Stimulated activated naive CD8-positive, alpha-beta T cell treated with anti-CD3 and anti-CD28 coated beads, Interleukin-15, Interleukin-2, amounts not matched to agents 100 ng/mL and 50 ng/mL, for 24 hours (primary cell): Measurements from ENCODE around the gene PRSS33.

Source experiments
- H3K27ac Mint-ChIP-seq: one replicate; pipeline ENCODE4 v1.8.0; 2021; ENCODE audit warnings: mild to moderate bottlenecking, mixed read lengths
- H3K27me3 Mint-ChIP-seq: one replicate; pipeline ENCODE4 v1.8.0; 2021; ENCODE audit warnings: mixed read lengths
- H3K36me3 Mint-ChIP-seq: one replicate; pipeline ENCODE4 v1.8.0; 2021; ENCODE audit warnings: low read depth, mixed read lengths
- H3K4me1 Mint-ChIP-seq: one replicate; pipeline ENCODE4 v1.8.0; 2021; ENCODE audit warnings: low read depth, mixed read lengths
- H3K4me3 Mint-ChIP-seq: one replicate; pipeline ENCODE4 v1.8.0; 2021; ENCODE audit warnings: mild to moderate bottlenecking, mixed read lengths
- H3K9me3 Mint-ChIP-seq: one replicate; pipeline ENCODE4 v1.8.0; 2021; ENCODE audit warnings: mixed read lengths

The PRSS33 gene

DNA sequence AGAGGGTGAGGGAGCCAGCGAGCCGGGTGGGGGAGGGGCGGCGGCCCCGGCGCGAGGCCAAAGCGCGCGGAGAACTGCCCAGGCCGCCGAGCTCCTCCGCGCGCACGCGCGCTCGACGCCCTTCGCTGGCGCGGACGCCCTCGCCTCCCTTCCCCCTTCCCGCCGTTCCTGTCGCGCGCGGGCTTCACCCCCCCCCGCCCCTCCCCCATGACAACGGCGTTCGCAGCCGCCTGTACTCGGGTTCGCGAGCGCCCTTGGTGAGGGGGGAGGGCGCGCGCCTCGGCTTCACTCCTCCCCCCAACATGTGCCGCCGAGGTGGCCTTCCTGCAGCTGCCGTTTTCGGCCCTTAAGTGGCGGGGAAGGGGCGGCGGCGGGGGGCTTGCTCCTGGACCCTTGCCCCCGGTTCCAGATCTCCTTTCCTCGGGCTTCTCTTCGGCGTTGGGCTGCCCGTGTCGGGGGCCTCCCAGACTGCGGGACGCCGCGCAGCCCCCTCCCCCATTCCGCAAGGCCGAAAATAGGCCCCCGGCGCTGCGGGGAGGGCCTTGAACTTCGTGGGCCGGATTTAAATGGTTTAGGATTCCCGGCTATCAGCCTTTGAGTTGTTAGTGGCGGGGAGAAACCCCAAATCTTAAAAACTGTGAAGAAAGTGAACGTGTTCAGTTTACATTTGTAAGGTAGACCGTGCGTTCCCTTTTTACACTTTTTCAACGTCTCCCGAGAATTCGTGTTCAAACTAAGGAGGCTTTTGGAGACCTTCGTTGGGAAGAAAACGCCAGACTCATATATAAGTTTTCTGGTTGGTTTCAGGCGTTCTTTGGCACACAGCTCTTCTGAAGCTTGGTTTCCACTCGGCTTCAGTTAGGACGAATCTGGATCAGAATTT is 34.3 kb downstream of the PRSS33 start:
- H3K4me1 Mint-ChIP-seq = peaks cover 66% of the 10 kb centered on the region

DNA sequence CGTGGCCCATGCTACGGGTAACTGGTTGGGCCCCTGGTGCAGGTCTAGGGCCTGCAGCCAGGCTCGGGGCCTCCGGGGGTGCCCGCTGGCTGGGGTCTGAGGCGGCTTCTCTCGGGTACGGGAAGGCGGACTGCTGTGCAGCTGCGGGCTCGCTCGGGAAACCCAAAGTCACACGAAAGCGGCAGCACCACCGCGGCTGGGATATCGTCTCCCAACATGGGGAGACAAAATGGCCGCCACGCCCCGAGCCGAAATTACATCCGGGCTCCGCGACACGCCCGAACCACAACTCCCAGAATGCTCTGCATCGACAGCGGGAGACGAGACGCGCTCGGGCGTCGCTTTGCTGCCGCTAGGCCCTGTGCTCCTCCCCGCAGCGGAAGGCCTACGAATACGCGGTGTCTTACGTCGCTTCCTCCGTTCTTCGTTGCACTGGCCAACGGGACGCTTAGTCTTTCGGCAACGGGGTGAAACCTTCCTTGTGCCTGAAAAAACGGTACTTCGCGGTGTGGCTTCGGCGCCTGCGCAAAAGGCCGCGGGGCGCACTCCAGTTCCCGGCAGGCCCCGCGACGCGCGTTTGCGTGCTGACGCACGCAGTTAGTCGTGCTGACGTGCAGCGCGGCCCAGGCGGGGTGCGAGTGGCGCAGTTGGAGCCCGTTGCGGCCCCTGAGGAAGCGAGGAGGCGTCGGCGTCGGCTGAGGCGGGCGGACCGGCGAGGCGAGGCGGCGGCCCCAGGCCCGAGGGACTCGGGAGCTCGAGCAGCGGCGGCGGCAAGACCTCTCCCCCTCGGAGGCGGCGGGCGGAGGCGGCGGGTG is 35.1 kb downstream of the PRSS33 start, which contains the start of gene SRRM2:
TSS of gene SRRM2 (plus strand) at position 604 of the 815 bp plus-strand sequence. CDS start 3,727 bp downstream, outside the sequence.
- H3K36me3 Mint-ChIP-seq = peaks cover 59% of the 10 kb centered on the region
- H3K9me3 Mint-ChIP-seq = no peaks in the 10 kb centered on the region
- H3K4me1 Mint-ChIP-seq = peaks cover 59% of the 10 kb centered on the region
- H3K4me3 Mint-ChIP-seq = peak within 1 kb of the TSS; percentile 97
- peak within 1 kb of the TSS; percentile 99 for H3K27ac Mint-ChIP-seq
- H3K27me3 Mint-ChIP-seq = no peaks in the 10 kb centered on the region

More for the DNA sequence above, 34.3 kb downstream of the PRSS33 start:
- H3K27ac Mint-ChIP-seq = peak overlapping the region; percentile 96
- H3K27me3 Mint-ChIP-seq = no peaks in the 10 kb centered on the region
- no peaks in the 10 kb centered on the region for H3K9me3 Mint-ChIP-seq
- H3K4me3 Mint-ChIP-seq = peak overlapping the region; percentile 97
- H3K36me3 Mint-ChIP-seq = peaks cover 67% of the 10 kb centered on the region

DNA sequence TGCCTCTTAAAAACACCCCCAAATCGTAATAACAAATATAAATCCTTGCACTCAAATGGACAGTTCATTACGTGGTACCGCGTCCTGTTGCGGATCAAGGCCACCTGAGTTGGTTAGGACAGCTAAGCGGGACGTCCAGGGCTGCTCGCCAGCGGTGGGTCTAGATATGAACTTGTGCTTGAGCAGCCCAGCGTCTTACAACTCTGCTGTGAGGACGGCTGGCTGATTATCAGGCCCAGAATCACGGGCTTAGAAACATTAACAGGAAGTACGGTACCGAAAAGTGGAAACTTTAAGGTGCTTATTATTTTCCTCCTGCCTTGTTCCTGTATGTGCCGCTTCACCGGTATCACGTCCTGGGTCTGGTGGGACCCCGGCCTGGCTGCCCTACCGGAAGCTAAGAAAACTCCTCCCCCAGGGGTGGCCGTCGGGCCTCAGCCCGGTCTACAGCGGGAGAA is 35.8 kb downstream of the PRSS33 start:
- H3K9me3 Mint-ChIP-seq = no peaks in the 10 kb centered on the region
- peaks cover 54% of the 10 kb centered on the region for H3K4me1 Mint-ChIP-seq

DNA sequence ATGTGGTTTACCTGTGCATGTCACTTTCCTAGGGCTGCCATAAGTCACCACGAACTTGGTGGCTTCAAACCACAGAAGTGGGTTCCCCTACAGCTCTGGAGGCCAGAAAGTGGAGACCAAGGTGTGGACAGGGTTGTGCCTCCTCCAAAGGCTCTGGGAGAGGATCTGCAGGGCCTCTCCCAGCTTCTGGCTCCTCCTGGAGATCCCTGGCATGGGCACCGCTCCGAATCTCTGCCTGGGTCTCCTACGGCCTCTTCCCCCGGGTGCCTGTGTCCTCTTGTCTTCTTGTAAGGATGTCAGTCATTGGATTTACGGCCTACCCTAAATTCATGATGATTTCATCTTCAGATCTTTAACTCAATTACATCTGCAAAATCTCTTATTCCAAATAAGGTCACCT is 37.4 kb downstream of the PRSS33 start:
- H3K9me3 Mint-ChIP-seq = no peaks in the 10 kb centered on the region
- no peak overlapping the region for H3K4me3 Mint-ChIP-seq
- peak overlapping the region; percentile 99 for H3K27ac Mint-ChIP-seq
- H3K36me3 Mint-ChIP-seq = peaks cover 37% of the 10 kb centered on the region
- peaks cover 39% of the 10 kb centered on the region for H3K4me1 Mint-ChIP-seq
- H3K27me3 Mint-ChIP-seq = no peaks in the 10 kb centered on the region

More for the DNA sequence above, 35.8 kb downstream of the PRSS33 start:
- H3K36me3 Mint-ChIP-seq = peaks cover 52% of the 10 kb centered on the region
- peak overlapping the region; percentile 97 for H3K4me3 Mint-ChIP-seq
- H3K27me3 Mint-ChIP-seq = no peaks in the 10 kb centered on the region
- H3K27ac Mint-ChIP-seq = peak overlapping the region; percentile 99

DNA sequence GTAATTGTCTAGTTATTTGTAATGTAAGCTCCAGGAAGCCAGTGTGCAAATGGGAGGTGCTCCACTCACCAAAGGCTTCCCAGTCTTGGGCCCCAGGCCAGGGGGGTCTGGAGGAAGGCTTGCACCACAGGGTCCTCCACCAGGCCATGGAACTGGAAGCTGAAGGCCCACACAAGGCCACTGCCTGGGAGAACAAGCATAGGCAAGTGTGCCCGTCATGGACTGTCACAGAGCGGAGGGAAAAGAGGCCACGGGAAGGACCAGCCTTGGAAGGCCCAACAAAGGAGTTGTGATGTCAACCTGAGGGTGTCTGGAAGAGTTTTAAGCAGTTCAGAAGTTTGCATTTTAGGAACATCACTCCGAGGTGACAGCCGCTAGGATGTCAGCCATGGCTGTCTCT is 37.9 kb downstream of the PRSS33 start:
- Mint-ChIP-seq H3K27me3 (no peaks in the 10 kb centered on the region), H3K9me3 (no peaks in the 10 kb centered on the region), H3K27ac (no peak overlapping the region), H3K36me3 (peaks cover 32% of the 10 kb centered on the region), H3K4me3 (no peak overlapping the region), H3K4me1 (peaks cover 35% of the 10 kb centered on the region)

DNA sequence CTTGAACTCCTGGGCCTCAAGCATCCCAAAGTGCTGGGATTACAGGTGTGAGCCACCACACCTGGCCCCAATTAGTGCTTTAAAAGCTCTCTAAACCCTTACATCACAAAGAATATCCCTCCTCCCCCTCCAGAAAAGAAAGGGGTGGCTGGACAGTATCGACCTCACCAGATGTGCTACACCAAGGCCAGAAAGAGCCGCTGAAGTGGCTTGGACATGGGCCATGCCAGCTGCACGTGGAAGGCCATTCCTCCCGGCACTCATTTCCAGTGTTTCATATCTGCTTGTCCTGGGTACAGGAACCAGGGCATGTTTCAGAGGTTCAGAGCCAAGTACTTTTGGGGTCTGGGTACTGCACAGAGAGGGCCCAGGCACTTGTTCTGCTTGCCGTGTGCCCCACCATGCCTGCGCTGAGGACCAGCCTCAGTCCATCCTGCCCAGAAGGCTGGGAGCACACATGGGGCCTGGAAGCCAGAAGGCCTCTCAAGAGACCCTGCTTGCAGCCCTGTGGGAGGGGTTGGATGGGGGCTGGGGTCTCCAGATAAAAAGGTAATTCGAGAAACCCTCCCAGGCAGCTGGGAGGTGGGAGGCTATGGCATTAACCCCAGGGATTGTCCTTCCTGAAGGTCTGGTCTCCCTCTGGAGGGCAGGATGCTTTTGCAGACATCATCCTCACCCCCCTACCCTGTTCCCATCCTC is 38.5 kb downstream of the PRSS33 start:
- H3K27ac Mint-ChIP-seq = no peak overlapping the region
- H3K4me3 Mint-ChIP-seq = no peak overlapping the region
- peaks cover 29% of the 10 kb centered on the region for H3K4me1 Mint-ChIP-seq
- H3K9me3 Mint-ChIP-seq = no peaks in the 10 kb centered on the region
- H3K27me3 Mint-ChIP-seq = no peaks in the 10 kb centered on the region
- peaks cover 27% of the 10 kb centered on the region for H3K36me3 Mint-ChIP-seq

DNA sequence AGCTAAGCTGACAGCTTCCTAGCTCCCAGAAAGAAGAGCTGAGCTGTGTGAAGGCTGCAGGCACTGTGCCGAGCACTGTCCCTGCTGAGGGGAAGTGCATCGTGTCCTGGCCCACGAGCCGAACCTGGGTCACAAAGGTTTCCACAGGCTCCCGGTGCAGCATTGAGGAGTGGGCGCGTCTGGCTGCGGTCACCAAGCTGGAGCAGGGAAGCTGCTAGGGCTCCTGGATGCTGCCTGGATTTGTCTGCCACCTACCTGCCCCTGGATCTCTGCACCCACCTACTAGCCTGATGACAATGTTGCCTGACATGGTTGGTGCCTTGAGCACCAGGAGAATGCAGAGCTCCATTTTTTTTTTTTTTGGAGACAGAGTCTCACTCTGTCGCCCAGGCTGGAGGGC is 41.4 kb downstream of the PRSS33 start:
- Mint-ChIP-seq H3K36me3 (peaks cover 14% of the 10 kb centered on the region), H3K4me3 (no peak overlapping the region), H3K9me3 (no peaks in the 10 kb centered on the region), H3K4me1 (peaks cover 10% of the 10 kb centered on the region), H3K27me3 (no peaks in the 10 kb centered on the region), H3K27ac (no peak overlapping the region)

DNA sequence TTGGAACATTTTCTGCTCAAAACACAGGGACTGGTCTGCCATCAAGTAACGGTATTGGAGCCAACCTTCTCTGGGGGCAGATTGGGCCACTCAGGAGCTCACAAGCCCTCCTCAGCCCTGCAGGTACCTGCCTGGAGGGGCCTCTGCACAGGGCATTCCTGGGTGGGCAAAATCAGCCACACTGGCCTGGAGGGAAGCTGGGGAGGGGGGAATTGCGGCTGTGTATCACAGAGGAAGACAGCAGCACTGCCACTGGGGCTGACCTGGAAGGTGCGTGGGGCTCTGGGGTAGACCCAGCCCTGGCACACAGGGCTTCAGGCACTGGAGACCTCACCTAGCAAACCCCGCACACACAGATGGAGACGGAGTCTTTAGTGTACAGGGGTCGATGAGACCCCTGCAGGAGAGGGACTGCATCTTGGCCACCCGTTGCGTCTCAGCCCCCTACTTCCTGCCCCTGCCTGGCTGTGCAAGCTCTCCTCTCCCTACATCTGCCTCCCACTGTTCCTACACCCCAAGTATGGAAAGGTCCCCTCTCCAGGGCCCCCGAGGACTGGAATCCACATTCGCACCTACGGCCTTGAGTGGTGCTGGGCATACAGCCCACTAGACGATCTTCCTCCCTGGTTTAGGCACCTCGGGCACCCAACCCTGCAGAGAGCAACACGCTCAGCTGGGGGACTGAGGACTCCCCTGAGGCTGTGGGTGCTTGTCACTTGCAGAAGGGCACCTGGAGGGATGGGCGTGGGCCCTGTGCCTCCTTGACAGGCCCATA is 42.1 kb downstream of the PRSS33 start:
- no peak overlapping the region for H3K27ac Mint-ChIP-seq
- no peak overlapping the region for H3K4me3 Mint-ChIP-seq
- H3K27me3 Mint-ChIP-seq = no peaks in the 10 kb centered on the region
- peaks cover 4% of the 10 kb centered on the region for H3K4me1 Mint-ChIP-seq
- no peaks in the 10 kb centered on the region for H3K9me3 Mint-ChIP-seq
- H3K36me3 Mint-ChIP-seq = peaks cover 8% of the 10 kb centered on the region

DNA sequence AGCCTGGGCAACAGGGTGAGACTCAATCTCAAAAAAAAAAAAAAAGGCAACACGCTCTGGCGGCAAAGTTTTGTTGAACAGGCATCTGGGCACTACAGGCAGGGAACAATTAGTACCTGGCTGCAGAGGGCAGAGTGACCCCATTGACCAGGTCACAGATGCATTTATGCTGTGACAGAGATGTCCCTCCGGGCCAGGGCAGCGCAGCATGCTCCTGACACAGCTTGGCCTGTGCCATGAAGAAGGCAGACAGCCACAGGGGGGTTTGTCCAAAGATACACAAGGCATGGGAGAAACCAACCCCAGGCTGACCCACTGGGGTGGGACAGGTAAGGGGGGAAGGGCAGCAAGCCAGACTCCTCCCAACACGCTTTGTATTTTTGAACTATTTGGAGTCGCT is 42.6 kb downstream of the PRSS33 start:
- H3K9me3 Mint-ChIP-seq = no peaks in the 10 kb centered on the region
- no peaks in the 10 kb centered on the region for H3K4me1 Mint-ChIP-seq
- no peak overlapping the region for H3K27ac Mint-ChIP-seq
- no peaks in the 10 kb centered on the region for H3K27me3 Mint-ChIP-seq
- peaks cover 4% of the 10 kb centered on the region for H3K36me3 Mint-ChIP-seq
- no peak overlapping the region for H3K4me3 Mint-ChIP-seq

DNA sequence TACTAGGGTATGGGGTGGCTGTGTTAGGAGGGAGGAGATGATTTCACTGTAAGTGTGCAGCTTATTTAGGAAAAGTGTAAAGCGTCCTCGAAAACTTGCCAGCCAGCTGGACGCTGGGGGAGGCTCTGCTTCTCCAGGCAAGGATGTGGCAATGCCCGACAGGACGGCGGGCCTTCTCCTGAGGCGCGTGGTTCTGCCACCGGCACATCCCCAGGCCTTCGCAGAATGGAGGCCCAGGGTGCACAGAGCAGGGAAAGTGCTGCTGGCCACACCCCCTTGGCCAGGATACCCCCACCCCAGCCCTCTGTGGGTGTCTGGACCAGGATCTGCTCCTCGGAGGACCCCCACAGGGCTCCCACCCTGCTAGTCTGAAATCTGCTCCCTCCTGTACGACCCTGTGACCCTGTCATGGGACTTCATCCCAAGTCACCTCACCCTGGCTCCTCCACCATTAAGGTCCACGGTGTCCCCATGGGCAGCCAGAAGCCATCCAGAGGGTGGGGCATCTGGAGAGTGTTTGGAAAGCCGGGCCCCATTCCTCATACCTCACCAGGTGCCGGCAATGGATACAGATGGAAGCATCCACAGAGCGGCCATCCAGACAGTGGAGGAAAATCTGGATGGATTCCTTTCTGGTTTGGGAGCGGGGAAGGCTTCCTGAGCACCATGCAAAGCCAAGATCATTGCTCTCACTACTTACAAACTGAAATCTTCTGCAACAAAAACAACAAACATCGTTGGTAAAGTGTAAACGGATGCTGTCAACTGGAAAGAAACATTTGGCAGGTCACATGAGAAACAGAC is 44.2 kb downstream of the PRSS33 start:
- Mint-ChIP-seq H3K27ac (no peak overlapping the region), H3K4me1 (no peaks in the 10 kb centered on the region), H3K4me3 (no peak overlapping the region), H3K27me3 (no peaks in the 10 kb centered on the region), H3K36me3 (no peaks in the 10 kb centered on the region), H3K9me3 (no peaks in the 10 kb centered on the region)

DNA sequence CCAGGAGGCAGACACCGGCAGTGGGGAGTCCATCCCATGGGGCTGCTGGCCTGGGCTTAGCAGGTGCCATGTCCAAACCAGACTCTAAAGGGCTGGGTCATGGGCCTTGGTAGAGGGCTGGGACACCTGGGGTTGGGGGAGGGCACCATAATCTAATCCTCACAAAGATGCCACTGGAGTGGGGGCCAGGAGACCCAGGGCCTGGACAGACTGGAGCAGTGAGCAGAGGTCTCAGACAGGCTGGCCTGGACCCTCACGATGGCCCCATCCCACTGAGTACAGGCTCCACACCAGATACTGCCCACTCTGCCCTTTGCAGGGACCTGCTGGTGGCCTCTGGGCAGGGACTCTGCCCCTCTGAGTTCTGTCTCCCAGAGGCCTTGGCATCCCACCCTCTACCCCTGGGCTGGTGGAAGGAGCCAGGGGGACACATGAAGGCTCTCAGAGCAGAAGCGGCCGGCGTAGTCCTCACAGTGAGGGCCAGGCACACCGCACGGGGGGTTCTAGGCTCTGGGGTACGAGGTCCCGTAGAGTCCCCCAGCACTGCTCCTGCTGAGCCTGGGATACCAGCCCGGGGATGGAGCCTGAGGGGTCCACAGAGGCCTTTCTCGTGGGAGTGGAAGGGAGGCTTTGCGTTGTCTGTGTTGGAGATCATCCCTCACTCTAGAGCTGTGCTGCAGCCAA is 44.9 kb downstream of the PRSS33 start:
- no peaks in the 10 kb centered on the region for H3K36me3 Mint-ChIP-seq
- no peak overlapping the region for H3K4me3 Mint-ChIP-seq
- no peaks in the 10 kb centered on the region for H3K9me3 Mint-ChIP-seq
- H3K27ac Mint-ChIP-seq = no peak overlapping the region
- no peaks in the 10 kb centered on the region for H3K27me3 Mint-ChIP-seq
- H3K4me1 Mint-ChIP-seq = no peaks in the 10 kb centered on the region

DNA sequence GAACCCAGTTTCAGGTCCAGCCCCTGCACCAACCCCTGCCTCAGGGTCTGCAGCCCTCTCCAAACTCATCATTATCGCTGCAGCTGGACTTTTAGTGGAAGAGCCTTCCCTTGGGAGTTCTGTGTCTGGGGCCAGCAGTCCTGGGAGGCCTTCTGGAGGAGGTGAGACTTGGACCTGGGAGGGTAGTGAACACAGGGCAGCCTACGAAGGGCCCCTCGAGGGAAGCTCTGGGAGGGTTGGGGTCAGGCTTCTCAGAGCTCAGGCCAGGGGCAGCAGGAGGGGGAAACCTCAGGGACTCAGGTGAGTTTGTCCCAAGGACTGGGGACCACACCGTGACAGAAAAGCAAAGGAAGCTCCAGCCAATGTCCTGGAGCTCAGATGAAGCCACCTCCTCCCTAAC is 46.2 kb downstream of the PRSS33 start:
- Mint-ChIP-seq H3K27ac (no peak overlapping the region), H3K36me3 (no peaks in the 10 kb centered on the region), H3K4me3 (no peak overlapping the region), H3K27me3 (no peaks in the 10 kb centered on the region), H3K4me1 (no peaks in the 10 kb centered on the region), H3K9me3 (no peaks in the 10 kb centered on the region)

DNA sequence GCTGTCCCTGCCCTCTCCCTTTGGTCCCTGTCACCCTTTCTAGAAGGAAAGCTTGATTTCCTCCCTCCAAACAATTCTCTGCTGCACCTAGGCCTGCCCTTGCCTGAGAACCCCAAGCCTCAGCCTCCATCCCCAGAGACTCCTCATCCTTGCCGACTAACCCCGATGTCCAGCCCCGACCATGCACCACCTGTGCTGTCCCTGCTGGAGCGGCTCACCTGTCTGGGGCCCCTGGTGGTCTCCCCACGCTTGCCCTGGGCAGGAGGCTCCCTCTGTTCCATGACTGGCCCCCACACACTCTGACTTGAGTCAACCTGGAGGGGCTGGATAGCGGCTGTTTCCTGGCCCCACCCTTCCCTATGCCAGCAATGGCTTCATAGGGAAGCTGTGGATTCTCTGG is 46.9 kb downstream of the PRSS33 start:
- Mint-ChIP-seq H3K4me1 (no peaks in the 10 kb centered on the region), H3K36me3 (no peaks in the 10 kb centered on the region), H3K27me3 (no peaks in the 10 kb centered on the region), H3K4me3 (no peak overlapping the region), H3K27ac (no peak overlapping the region), H3K9me3 (no peaks in the 10 kb centered on the region)
